ENCODE data around the gene TNS3.

TNS3 gene

DNA sequence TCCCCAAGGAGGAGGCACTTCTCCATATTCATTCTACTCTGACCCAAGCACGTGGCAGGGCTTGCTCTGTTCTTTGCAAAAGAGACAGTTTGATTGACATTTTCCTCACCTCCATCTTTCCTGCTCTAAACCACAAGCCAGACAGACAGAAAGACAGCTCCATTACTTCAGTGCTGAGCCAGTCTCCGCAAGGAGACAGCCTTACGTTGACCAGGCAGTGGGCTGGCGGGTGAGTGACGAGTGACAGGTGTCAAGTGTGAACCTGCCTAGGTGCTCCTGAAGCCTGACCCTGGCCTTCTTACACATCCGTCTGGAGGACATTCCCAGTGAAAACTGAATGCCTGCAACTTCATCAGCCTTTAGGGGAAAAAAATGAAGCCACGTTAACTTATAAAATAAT is 314.6 kb downstream of the TNS3 start:
- no peak for DNase-seq (ENCODE audit: low read depth in 1 of 2, low spot score in 1 of 2)
- Histone ChIP-seq H3K27ac (replicated peaks) (no peak overlapping the region), H3K27me3 (ENCODE audit: insufficient read depth, poor library complexity, severe bottlenecking) (no peaks in the 10 kb centered on the region), H3K4me3 (replicated peaks; ENCODE audit: insufficient read depth, low read length) (no peak overlapping the region)
- TF ChIP-seq, protein P1, sequence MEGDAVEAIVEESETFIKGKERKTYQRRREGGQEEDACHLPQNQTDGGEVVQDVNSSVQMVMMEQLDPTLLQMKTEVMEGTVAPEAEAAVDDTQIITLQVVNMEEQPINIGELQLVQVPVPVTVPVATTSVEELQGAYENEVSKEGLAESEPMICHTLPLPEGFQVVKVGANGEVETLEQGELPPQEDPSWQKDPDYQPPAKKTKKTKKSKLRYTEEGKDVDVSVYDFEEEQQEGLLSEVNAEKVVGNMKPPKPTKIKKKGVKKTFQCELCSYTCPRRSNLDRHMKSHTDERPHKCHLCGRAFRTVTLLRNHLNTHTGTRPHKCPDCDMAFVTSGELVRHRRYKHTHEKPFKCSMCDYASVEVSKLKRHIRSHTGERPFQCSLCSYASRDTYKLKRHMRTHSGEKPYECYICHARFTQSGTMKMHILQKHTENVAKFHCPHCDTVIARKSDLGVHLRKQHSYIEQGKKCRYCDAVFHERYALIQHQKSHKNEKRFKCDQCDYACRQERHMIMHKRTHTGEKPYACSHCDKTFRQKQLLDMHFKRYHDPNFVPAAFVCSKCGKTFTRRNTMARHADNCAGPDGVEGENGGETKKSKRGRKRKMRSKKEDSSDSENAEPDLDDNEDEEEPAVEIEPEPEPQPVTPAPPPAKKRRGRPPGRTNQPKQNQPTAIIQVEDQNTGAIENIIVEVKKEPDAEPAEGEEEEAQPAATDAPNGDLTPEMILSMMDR (IDR thresholded peaks at IDR 0.05; ENCODE audit: insufficient read depth, low read length) = no peak
- TF ChIP-seq SPI1 (IDR thresholded peaks at IDR 0.05; ENCODE audit: borderline replicate concordance, low read depth) = no peak
- TF ChIP-seq, protein P2, sequence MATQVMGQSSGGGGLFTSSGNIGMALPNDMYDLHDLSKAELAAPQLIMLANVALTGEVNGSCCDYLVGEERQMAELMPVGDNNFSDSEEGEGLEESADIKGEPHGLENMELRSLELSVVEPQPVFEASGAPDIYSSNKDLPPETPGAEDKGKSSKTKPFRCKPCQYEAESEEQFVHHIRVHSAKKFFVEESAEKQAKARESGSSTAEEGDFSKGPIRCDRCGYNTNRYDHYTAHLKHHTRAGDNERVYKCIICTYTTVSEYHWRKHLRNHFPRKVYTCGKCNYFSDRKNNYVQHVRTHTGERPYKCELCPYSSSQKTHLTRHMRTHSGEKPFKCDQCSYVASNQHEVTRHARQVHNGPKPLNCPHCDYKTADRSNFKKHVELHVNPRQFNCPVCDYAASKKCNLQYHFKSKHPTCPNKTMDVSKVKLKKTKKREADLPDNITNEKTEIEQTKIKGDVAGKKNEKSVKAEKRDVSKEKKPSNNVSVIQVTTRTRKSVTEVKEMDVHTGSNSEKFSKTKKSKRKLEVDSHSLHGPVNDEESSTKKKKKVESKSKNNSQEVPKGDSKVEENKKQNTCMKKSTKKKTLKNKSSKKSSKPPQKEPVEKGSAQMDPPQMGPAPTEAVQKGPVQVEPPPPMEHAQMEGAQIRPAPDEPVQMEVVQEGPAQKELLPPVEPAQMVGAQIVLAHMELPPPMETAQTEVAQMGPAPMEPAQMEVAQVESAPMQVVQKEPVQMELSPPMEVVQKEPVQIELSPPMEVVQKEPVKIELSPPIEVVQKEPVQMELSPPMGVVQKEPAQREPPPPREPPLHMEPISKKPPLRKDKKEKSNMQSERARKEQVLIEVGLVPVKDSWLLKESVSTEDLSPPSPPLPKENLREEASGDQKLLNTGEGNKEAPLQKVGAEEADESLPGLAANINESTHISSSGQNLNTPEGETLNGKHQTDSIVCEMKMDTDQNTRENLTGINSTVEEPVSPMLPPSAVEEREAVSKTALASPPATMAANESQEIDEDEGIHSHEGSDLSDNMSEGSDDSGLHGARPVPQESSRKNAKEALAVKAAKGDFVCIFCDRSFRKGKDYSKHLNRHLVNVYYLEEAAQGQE (IDR thresholded peaks at IDR 0.05; ENCODE audit: insufficient replicate concordance, low read depth) = no peak
- TF ChIP-seq POLR2AphosphoS5 (IDR thresholded peaks at IDR 0.05; ENCODE audit: low read depth) = no peak
- TF ChIP-seq GABPA (IDR thresholded peaks at IDR 0.05; ENCODE audit: low read depth) = no peak

DNA sequence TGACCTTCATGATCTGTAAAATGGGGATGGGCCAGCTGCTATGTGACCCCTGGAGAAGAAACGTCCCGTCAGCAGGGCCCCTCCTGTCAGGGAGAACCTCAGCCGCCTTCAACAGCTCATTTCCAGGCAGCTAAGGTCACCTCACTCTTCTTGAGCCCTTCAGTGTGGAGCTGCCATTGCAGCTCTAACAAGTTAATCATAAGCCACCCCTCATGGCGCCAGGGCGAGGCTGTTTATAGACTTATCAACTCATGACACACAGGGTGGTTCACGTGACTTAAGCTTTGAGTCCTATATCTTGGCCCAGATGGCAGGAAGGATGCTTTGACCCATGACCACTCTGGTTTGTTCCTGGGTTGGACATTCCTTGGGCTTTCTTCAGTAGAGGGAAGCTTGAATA is 315.1 kb downstream of the TNS3 start:
- H3K27me3 ChIP-seq (ENCODE audit: insufficient read depth, poor library complexity, severe bottlenecking) = no peaks in the 10 kb centered on the region
- TF ChIP-seq, protein P1 (IDR thresholded peaks at IDR 0.05; ENCODE audit: insufficient read depth, low read length) = no peak
- no peak for TF ChIP-seq POLR2AphosphoS5 (IDR thresholded peaks at IDR 0.05; ENCODE audit: low read depth)
- TF ChIP-seq, protein P2 (IDR thresholded peaks at IDR 0.05; ENCODE audit: insufficient replicate concordance, low read depth) = no peak
- no peak for TF ChIP-seq SPI1 (IDR thresholded peaks at IDR 0.05; ENCODE audit: borderline replicate concordance, low read depth)
- TF ChIP-seq GABPA (IDR thresholded peaks at IDR 0.05; ENCODE audit: low read depth) = no peak
- H3K4me3 ChIP-seq (replicated peaks; ENCODE audit: insufficient read depth, low read length) = no peak overlapping the region
- no peak overlapping the region for H3K27ac ChIP-seq (replicated peaks)
- DNase-seq (ENCODE audit: low read depth in 1 of 2, low spot score in 1 of 2) = no peak

DNA sequence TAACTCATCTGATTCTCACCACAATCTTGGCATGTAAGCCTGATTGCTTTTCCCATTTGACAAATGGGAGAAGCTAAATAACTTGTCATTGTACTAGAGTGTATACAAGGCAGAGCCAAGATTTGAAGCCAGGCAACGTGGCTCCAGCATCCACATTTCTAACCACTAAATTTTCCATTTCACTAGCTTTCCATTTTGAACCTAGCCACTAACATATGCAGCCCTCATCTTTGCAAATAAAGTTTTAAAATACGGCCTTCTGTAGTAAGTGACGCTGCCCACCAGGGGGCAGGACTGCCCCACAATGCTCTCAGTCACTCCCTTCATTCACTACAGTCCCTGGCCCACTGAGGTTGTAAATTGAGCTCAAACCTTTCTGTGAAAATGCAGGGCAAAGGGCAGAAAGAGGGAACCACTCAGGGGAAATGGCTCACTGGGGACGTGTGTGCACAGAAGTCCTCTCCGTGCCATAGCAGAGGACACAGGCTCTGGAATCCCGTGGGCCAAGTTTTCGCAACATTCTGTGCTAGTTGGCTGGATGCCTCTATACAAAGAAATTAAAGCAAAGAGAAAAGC is 315.7 kb downstream of the TNS3 start:
- H3K4me3 ChIP-seq (replicated peaks; ENCODE audit: insufficient read depth, low read length) = no peak overlapping the region
- H3K27ac ChIP-seq (replicated peaks) = no peak overlapping the region
- H3K27me3 ChIP-seq (ENCODE audit: insufficient read depth, poor library complexity, severe bottlenecking) = no peaks in the 10 kb centered on the region
- DNase-seq (ENCODE audit: low read depth in 1 of 2, low spot score in 1 of 2) = peak; percentile 28 to 34
- no peak for TF ChIP-seq POLR2AphosphoS5 (IDR thresholded peaks at IDR 0.05; ENCODE audit: low read depth)
- TF ChIP-seq, protein P2 (IDR thresholded peaks at IDR 0.05; ENCODE audit: insufficient replicate concordance, low read depth) = no peak
- TF ChIP-seq, protein P1 (IDR thresholded peaks at IDR 0.05; ENCODE audit: insufficient read depth, low read length) = peak; percentile 89

Data from HL-60 (cell line).